Inflammatory macrophage treated with lipopolysaccharide for 4 hours (primary cell): ENCODE measurements around the gene TENM3.

Source experiments
- DNase-seq: peaks from one replicate; pipeline ENCODE4 v3.0.0-alpha.2; 2020

The TENM3 gene

DNA sequence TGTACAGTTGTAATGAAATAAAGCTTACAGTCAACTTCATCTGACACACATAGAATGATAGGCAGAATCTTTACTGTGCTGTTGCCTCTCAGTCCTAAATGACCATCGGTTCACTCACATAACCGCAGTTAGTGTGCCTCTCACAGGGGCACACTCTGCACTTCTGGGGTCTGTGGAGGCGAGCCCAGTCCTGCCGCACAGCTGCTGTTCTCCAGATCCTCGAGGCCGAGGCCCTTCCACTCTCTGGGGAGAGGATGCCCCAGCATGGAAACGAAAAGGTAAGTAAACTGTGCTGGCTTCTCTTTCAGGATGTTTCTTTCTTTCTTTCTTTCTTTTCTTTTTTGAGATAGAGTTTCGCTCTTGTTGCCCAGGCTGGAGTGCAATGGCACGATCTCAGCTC is 586.0 kb downstream of the TENM3 start:
- DNase-seq, result no peak

- DNase-seq, result no peak
These were observed 588.2 kb downstream of the TENM3 start for GRCh38 chr4:182831376-182831775.

- DNase-seq, result no peak
These were observed 589.3 kb downstream of the TENM3 start for GRCh38 chr4:182832352-182833120.

DNA sequence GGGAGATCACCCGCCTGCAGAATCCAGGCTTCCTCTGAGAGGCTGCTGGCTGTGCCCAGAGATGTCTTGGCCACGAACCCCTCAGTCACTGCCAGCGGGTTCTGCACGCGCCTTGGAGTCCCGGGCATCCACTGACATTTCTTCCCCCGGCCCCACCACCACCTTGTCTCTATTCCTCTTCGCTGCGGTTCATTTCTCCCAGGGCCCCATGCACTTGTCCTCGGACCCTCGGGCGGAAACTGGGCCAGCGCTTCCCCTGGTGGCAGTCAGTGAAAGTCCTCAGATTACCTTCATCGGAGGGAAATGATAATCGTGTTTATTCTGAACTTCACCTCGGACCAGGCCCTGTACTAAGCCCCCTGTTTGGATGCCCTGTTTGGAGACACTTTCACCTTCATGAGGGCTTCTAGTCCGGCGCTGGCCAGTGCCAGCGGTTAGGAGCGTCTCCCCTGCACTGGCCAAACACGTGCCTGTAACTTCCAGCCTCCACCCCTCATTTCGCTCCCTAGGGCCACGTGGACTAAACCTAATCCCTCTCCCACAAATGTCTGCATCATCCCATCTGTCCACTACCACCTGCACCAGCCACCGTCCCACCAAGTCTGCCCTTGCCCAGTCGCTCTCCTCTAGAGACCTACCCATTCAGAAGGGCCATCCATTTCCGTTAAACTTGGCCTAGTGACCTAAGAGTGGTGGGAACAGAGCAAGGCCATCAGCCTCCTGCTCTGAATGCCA is 592.0 kb downstream of the TENM3 start:
- no peak for DNase-seq

GRCh38 chr4:182837831-182838230 is 594.6 kb downstream of the TENM3 start:
- no peak for DNase-seq

DNA sequence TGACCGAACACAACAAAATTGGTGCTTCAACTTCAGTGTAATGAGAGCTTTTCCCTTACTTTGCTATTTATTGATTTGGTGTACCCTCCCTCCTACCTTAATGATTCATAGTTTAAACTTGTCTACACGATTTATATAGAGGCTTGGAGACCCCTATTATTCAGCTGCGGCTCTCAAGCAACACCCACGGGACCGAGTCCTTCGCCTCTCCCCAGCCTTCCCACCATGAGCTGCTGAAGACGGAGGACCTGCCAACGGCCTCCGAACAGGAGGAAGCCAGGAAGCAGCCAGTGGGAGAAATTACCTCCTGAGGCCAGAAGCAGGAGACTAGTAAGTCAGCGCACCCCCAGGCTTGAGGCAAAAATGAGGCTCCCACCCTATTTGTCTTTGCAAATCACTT is 595.3 kb downstream of the TENM3 start:
- no peak for DNase-seq

DNA sequence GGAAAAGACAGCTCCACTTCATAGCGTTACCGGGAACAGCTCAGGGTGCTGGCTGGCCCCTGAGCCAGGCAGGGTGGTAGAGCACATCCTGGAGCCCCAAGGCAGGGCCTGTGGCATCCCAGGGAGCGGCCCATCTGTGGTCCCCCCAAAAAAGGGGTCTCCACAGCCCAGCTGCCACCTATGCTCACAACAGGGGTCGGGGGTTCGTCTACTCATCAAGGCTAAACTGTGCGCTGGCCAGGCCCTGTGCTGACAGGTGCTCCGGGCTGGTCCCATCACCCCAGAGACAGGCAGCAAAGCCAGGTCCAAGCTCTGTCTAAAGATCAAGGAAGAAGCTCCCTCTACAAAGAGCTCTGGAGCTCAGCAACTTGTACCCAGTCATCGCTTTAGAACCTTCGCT is 596.1 kb downstream of the TENM3 start:
- DNase-seq, result no peak

DNA sequence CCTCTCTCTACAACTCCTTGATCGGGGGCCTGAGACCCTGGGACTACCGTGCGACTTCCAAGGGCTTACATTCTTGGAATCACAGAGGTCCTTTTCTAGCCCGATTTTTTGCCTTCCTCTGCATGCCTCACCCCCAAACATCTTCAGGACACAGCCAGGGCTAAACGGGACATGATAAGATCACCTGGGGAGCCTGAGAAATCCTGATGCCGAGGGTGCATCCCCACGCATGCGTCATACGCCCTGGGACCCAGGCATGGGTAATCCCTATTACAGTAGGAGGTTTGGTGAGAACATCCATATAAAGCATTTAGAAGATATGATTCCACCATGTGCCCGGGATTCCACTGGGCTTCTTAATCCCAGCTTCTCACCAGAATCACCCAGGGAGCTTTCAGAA is 596.9 kb downstream of the TENM3 start:
- no peak for DNase-seq

DNA sequence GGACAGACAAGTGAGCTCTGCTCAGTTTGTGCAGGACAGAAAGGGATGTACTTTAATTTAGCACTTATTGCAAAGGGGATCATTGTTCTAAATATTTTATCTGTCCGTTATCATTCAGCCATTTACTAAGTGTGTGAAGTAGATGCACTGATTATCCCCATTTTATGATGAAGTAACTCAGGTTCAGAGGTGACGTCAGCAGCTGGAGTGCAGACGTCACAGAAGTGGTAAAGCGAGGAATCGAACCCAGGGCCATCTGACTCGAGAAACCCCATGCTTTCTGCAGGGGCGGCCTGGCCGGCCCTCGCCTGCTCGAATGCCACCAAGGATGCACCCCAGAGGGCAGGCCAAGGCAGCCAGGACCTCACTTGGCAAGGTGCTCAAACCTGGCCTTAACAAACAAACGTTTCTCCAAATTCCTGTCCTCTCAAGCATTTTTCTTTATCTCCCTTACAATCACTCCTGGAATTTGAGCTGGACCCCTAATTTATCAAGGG is 599.0 kb downstream of the TENM3 start:
- no peak for DNase-seq

GRCh38 chr4:182842759-182843390 is 599.7 kb downstream of the TENM3 start:
- no peak for DNase-seq

- DNase-seq, result no peak
These were observed 600.7 kb downstream of the TENM3 start for GRCh38 chr4:182843808-182844325.

- no peak for DNase-seq
These were observed 602.4 kb downstream of the TENM3 start for GRCh38 chr4:182845618-182846017.

GRCh38 chr4:182846036-182846435 is 602.8 kb downstream of the TENM3 start:
- DNase-seq, result no peak

GRCh38 chr4:182847576-182848450 is 604.6 kb downstream of the TENM3 start:
- no peak for DNase-seq

DNA sequence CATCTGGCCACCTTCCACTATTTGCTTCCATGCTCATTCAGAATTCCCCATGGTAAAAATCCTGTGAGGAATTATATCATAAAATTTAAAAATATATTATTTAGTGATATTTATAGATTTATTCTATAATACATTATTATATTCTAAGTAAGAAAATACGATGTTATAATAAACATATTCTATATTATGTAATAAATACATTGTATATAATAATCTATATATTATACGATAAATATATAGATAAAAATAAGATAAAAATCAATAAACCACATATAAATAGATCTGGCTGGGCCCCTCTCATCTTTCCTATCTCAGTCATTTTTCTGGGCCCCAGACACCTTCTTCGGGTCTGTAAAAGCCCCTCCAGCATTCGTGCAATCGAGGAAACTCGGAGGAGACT is 605.5 kb downstream of the TENM3 start:
- DNase-seq, result no peak
